ENCODE results near the gene PRKD2. TPM values are rescaled to one million over a fixed set of nuclear protein-coding genes. Genes with fewer than 3 reads are reported as not detected.
A peak's percentile ranks its signal among the peaks of the same experiment; 100 is the strongest.

The PRKD2 gene
- total RNA-seq, 1 donor from 2014 or later = 28.4 TPM

GRCh38 chr19:46640656-46641055 lies 76.3 kb downstream of the PRKD2 start:
- no peak for TF ChIP-seq CTCF (conservative IDR thresholded peaks at IDR 0.05; ENCODE audit: low read depth, low read length)
- H3K4me3 ChIP-seq (ENCODE audit: low read depth, low read length) = no peak overlapping the region
- no peak for DNase-seq (ENCODE audit: low read depth)

GRCh38 chr19:46639358-46640182 lies 77.3 kb downstream of the PRKD2 start:
- TF ChIP-seq CTCF (conservative IDR thresholded peaks at IDR 0.05; ENCODE audit: low read depth, low read length) = no peak
- DNase-seq (ENCODE audit: low read depth) = no peak

GRCh38 chr19:46637224-46637623 lies 79.7 kb downstream of the PRKD2 start:
- no peak overlapping the region for H3K4me3 ChIP-seq (ENCODE audit: low read depth, low read length)
- no peak for DNase-seq (ENCODE audit: low read depth)
- TF ChIP-seq CTCF (conservative IDR thresholded peaks at IDR 0.05; ENCODE audit: low read depth, low read length) = no peak

More at GRCh38 chr19:46639358-46640182, 77.3 kb downstream of the PRKD2 start:
- peak overlapping the region; percentile 46 for H3K4me3 ChIP-seq (ENCODE audit: low read depth, low read length)

GRCh38 chr19:46635920-46636761 lies 80.8 kb downstream of the PRKD2 start, which contains the start of gene GNG8:
TSS of gene GNG8 (minus strand) at chr19:46636202. CDS start at chr19:46634682, 1,520 bp downstream.
- H3K4me3 ChIP-seq (ENCODE audit: low read depth, low read length) = no peak within 1 kb of the TSS
- no peak for TF ChIP-seq CTCF (conservative IDR thresholded peaks at IDR 0.05; ENCODE audit: low read depth, low read length)
- no peak for DNase-seq (ENCODE audit: low read depth)

GRCh38 chr19:46634656-46635218 lies 82.2 kb downstream of the PRKD2 start:
- H3K4me3 ChIP-seq (ENCODE audit: low read depth, low read length) = peak overlapping the region; percentile 29
- no peak for DNase-seq (ENCODE audit: low read depth)
- TF ChIP-seq CTCF (conservative IDR thresholded peaks at IDR 0.05; ENCODE audit: low read depth, low read length) = no peak

GRCh38 chr19:46634045-46634655 lies 82.8 kb downstream of the PRKD2 start:
- DNase-seq (ENCODE audit: low read depth) = no peak
- H3K4me3 ChIP-seq (ENCODE audit: low read depth, low read length) = peak overlapping the region; percentile 43
- no peak for TF ChIP-seq CTCF (conservative IDR thresholded peaks at IDR 0.05; ENCODE audit: low read depth, low read length)
